AG04450 (cell line): ENCODE measurements around the gene SKOR2. TPM values are rescaled to one million over a fixed set of nuclear protein-coding genes. Genes with fewer than 3 reads are reported as not detected.

Experiments used
- CTCF ChIA-PET: fragments of 300-600, 350-600 bp; formaldehyde crosslinking; extraction: SDS; loops from one replicate; lab custom pipeline; 2022; ENCODE audit warnings: antibody characterized with exemption, inconsistent platforms; lab: Charles Lee
- POLR2A ChIA-PET: fragments of 350-600 bp; formaldehyde crosslinking; extraction: SDS; loops from one replicate; lab custom pipeline; 2021; ENCODE audit warnings: antibody characterized with exemption, inconsistent platforms; lab: Yijun Ruan, JAX
- DNase-seq: peaks from one replicate; pipeline ENCODE4 v3.0.0-alpha.2; 2011; ENCODE audit warnings: low read depth, low spot score
- H3K27ac ChIP-seq: one replicate; pipeline ENCODE4 v1.5.1; 2012; ENCODE audit warnings: low read depth, low read length, control low read depth
- H3K27me3 ChIP-seq: one replicate; pipeline ENCODE4 v1.6.0; 2012; ENCODE audit warnings: low read length; ENCODE audit not compliant: control insufficient read depth, insufficient read depth
- H3K4me3 ChIP-seq: 2 replicates; pipeline ENCODE4 v1.5.1; 2011; ENCODE audit warnings: mild to moderate bottlenecking, low read depth, low read length, control low read depth
- H3K9me3 ChIP-seq: 2 replicates; pipeline ENCODE4 v1.5.1; 2012; ENCODE audit warnings: low read length; ENCODE audit not compliant: control insufficient read depth, insufficient read depth
- polyA plus RNA-seq: library from polyadenylated mRNA; depleted of rRNA; stranded (reverse); fragments of >200 nt; gene quantifications from 2 replicates; pipeline ENCODE4 v1.2.3, GENCODE V29; 2011
- TF ChIP-seq, protein P1 (sequence below): IDR thresholded peaks from 2 replicates; pipeline ENCODE4 v1.5.1; 2011; ENCODE audit warnings: low read depth, low read length, control low read depth, inconsistent platforms

SKOR2 gene
- polyA plus RNA-seq, 1 experiment, result not detected

DNA sequence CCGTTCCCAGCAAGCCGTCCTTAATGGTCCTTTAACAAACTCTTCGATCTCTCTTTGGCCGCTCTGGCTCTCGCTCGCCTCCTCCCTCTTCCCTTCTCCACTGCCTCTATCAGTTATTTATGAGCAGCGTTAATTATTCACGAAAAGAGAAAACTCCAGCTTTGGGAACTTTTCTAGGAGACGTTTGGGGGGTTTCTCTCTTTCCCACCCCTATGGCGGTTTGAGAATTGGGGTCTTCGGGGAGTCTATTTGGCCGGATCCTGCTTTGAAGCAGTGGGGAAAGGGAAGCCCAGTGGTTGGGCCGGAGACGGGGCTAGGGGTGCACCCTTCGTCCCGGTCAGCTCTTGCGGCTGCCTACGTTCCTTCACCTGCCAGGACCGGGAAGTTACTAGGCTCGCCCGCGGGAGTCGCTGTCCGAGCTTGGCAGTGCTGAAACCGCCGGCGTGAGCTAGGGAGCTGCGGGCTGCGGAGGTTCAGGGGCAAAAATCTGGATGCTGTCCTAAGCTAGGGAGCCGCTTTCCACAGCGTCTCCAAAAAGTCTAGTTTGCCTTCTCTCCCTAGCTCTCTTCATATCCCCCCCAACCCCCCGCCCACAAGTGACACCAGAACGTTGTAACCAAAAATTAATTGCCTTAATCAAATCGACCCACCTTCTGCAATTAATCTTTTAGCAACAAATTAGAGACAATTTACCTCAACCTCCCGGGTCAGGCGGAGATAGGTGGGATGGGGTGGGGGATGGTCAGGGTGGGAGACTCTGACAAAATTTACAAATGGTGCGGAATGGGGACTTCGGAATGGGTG is 8.9 kb upstream of the SKOR2 start:
- Histone ChIP-seq H3K27ac (no peak overlapping the region), H3K4me3 (no peak overlapping the region), H3K27me3 (peaks cover 38% of the 10 kb centered on the region), H3K9me3 (peaks cover 16% of the 10 kb centered on the region)
- no peak for DNase-seq
- TF ChIP-seq, protein P1, sequence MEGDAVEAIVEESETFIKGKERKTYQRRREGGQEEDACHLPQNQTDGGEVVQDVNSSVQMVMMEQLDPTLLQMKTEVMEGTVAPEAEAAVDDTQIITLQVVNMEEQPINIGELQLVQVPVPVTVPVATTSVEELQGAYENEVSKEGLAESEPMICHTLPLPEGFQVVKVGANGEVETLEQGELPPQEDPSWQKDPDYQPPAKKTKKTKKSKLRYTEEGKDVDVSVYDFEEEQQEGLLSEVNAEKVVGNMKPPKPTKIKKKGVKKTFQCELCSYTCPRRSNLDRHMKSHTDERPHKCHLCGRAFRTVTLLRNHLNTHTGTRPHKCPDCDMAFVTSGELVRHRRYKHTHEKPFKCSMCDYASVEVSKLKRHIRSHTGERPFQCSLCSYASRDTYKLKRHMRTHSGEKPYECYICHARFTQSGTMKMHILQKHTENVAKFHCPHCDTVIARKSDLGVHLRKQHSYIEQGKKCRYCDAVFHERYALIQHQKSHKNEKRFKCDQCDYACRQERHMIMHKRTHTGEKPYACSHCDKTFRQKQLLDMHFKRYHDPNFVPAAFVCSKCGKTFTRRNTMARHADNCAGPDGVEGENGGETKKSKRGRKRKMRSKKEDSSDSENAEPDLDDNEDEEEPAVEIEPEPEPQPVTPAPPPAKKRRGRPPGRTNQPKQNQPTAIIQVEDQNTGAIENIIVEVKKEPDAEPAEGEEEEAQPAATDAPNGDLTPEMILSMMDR, result no peak
- ChIA-PET POLR2A (no interaction called here), CTCF (no interaction called here)

DNA sequence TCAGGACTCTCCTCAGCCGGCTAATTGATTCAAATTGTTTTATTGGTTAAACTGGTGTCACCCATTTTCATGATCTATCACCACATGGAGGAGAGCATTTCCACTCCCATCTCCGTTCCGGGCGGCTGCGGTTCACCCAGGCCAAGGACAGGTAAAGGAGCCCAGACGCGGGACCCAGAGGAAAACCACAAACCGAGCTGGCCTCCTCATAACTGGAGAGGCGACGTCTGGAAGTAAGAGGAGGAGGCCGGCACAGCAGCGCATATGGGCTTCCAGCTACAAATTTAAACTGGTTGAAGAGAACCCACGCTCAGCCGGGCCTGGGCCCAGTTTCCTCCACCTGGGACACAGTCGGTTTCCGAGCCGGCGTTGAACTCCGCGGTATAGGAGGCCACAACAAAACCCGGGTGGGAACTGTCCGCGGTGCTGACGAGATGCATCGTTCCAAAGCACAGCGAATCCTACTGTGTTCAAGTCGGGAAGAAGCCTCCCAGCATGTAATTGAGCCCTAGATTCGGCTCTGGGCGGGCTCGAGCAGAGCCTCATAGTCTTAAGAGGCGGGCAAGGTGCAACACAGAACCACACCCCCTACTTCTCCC is 3.0 kb upstream of the SKOR2 start:
- DNase-seq, result peak; percentile 1
- Histone ChIP-seq H3K4me3 (no peak overlapping the region), H3K9me3 (peaks cover 5% of the 10 kb centered on the region; the same call in 1 of the 2 replicates), H3K27ac (no peak overlapping the region), H3K27me3 (peaks cover 40% of the 10 kb centered on the region)
- TF ChIP-seq, protein P1, result no peak
- ChIA-PET CTCF (no interaction called here), POLR2A (no interaction called here)

DNA sequence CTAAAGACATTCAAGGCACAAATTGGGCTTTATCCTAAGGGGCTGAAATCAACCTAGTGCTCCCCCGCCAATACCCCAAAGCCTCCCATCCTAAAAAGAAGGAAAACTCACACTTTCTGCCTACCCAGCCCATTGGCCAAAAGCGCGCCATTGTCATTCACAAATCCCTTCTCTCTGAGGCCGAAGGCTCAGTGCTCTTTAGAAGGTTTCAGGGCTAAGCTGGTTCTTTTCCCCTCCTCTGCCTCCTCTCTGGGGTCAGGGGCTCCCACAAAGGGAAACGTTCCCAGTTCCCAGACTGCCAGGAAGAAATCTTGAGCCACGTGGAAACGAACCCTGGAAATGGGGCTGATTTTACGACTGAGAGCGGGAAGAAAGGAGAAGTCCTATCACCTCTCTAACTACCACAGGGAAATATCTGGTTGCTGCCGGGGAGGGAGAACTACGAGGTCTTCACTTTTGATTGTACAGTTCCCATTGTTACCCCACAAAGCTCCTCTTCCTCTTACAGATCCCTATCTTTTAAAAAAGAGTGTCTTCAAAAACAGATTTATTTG is 1.7 kb upstream of the SKOR2 start:
- H3K4me3 ChIP-seq, result no peak overlapping the region
- H3K27me3 ChIP-seq, result peaks cover 52% of the 10 kb centered on the region
- POLR2A ChIA-PET, result no interaction called here

DNA sequence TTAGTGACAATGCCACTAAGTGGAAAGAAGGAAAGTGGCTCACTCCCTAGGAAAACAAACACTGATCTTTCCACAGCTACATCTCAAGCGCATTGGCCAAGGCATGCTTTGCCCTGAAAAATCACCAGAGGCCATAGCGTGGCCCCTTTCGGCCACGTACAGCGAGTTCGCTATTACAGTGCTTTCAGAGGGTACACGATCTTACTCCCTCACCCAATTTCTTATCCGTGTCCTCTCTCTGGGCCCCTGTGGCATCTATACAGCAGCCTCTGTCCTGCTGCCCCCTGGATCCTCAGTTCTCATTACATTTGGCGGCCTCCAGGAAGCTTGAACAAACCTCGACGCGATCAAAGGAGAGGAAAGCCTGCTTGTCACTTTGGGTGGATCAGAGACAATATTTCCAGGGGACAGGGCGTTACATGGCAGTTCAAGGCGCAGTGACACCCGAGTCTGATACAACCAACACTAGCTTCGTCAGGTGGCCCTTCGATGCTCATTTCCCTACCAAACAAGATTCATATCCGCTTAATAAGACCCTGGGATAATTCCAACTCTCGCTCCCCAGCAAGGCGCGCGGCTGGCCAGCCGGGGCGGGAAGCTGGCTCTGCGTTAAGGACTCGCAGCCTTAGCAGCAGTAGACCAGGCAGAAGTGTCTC is 941 bp downstream of the SKOR2 start:
- Histone ChIP-seq H3K27me3 (peaks cover 66% of the 10 kb centered on the region), H3K4me3 (no peak overlapping the region), H3K27ac (no peak overlapping the region), H3K9me3 (peaks cover 12% of the 10 kb centered on the region; the same call in 1 of the 2 replicates)
- no peak for DNase-seq
- TF ChIP-seq, protein P1, result no peak
- CTCF ChIA-PET, result interaction anchor here (2.1 kb wide), 1 partner anchor 498 kb away, joined by 4 read pairs; no protein-coding TSS in a partner anchor
- POLR2A ChIA-PET, result no interaction called here

More for the DNA sequence above, 1.7 kb upstream of the SKOR2 start:
- TF ChIP-seq, protein P1, result no peak
- CTCF ChIA-PET, result no interaction called here
- Histone ChIP-seq H3K9me3 (peaks cover 12% of the 10 kb centered on the region; the same call in 1 of the 2 replicates), H3K27ac (no peak overlapping the region)
- no peak for DNase-seq
